Dermis microvascular lymphatic vessel endothelial cell (primary cell): Measurements from ENCODE around the gene NSUN2. TPM values are rescaled to one million over a fixed set of nuclear protein-coding genes. Genes with fewer than 3 reads are reported as not detected.
A peak's percentile ranks its signal among the peaks of the same experiment; 100 is the strongest.
"Not testable (repeated sequence)": the region's sequence is repeated elsewhere in the genome, so short reads cannot be mapped to it uniquely, and the experiment has no call there.

ENCODE experiments used
- DNase-seq, 2 donors: peaks; one replicate each; pipeline versions ENCODE4 v3.0.0 to v3.0.0-alpha.2; 2010; ENCODE audit warnings: low read depth in 2 of 2
- total RNA-seq: library from RNA; depleted of rRNA; stranded (reverse); fragments of >200 nt; gene quantifications from 2 replicates; pipeline ENCODE4 v1.2.1, GENCODE V29; 2014

Gene NSUN2
- total RNA-seq, 1 donor from 2014 or later, result 50.3 TPM

DNA sequence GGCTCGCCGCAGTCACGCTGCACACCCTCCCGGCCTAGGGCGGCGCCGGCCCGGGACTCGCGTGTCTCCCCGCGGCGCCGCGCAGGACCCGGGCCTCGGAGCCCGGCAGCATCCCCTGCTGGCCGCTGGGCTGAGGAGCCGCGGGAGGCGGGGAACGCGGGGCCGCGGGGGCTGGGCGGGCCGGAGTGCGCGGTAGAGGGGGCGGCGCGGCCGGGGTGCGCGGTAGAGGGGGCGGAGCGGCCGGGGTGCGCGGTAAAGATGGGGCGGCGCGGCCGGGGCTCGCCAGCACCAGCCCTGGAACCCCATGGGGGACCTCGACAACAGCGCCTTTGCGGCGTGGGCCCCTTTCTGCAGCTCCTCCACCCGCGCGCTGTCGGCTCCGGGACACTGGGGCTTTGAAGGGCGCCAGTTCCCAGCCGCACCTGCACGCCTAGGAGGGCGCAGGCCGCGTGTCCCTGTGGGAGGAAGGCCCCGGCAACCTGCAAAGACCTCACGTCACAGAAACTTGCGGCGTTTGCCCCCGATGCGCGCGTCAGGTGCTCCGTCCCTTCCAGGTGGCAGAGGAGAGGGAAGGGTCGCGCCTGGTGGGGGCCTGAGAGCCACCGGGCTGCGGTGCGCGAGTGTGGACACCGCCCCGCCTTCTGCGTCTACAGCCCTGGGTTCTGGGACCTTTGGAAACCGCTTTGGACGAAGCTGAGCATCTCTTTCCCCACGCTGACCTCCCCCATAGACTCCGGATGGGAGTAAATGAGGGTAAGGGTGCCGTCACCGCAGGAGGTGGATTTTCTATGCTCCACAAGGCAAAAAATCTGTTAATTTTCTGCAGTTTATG lies 49.6 kb downstream of the NSUN2 start:
- DNase-seq, result peak in 1 of 2 donors; percentile 39

DNA sequence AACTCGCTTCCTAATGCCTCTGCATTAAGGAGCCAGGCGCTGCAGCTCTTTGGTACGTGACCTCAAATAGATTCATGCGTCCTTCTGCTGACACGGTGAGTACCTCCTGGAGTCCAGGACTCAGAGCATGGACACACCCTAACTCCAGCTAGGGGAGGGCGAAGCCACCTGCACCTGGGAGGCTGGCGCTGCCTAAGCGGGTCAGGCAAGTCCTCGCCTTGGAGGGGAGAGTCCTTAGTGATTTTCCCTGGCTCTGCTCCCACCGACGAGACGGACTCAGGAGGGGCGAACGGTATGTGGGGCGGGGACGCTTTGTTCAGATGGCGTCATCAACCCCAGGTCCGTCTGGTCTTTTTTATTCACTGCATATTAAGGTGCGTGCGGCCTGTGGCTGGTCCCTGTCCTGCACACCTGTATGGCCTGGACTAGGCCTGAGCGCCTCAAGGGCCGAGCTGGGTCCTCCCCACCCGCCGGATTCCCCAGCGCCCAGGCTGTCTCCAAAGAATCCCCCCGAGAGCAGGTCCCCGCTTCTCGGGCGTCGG lies 50.3 kb downstream of the NSUN2 start:
- no peak for DNase-seq

DNA sequence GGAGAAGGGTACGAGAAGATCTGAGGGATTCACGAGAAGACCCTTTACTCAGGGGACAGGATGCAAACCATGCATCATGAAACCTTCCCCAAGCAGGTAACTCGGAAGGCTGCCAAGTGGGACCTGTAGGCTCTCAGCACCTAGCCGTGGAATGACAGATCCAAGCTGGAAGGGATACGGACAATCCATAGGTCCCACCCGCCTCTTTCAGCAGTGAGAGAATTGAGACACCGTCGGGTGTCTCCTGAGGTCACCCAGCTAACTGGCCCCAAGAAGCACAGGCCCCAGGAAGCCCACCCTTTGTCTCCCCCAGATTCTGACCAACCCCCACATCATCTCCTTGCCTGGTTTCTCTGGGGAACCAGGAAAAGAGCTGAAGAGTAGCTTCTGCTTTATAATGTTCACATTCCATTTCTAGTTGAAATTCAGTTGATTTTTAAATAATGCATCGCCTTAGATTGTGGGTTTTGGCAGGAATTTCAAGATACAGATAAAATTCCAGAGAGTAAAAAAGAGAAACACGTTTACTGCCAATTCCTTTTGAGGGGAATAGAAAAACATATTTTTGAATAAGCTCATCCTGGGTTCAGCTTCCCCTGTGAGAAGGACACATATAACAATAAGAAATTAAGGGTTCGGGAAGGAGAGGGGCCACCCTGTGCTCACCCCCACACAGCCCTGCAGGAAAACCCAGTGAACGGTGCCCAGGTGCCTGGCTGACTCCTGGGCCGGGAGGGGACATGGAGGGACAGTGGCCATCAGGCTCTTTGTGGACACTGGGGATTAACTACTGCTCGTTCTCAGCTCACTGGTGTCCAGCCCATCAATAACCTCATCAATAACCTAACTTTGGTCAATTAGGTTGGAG lies 51.1 kb downstream of the NSUN2 start:
- DNase-seq, result no peak

DNA sequence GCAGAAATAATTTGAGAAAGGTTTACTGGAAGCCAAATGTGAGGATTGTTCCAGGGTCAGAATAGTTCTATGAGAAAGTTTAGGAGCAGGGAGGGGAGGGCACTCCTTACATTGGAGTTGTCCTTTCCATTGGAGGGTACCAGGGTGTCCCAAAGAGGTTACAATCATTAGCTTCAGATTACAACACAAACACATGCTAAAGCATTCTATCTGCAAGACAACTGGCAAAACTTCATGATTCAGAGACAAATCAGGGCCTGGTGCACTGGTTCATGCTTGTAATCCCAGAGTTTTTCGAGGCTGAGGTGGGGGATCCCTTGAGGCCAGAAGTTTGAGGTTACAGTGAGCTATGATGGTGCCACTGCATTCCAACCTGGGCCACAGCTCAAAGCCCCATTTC lies 51.8 kb downstream of the NSUN2 start:
- no peak for DNase-seq

DNA sequence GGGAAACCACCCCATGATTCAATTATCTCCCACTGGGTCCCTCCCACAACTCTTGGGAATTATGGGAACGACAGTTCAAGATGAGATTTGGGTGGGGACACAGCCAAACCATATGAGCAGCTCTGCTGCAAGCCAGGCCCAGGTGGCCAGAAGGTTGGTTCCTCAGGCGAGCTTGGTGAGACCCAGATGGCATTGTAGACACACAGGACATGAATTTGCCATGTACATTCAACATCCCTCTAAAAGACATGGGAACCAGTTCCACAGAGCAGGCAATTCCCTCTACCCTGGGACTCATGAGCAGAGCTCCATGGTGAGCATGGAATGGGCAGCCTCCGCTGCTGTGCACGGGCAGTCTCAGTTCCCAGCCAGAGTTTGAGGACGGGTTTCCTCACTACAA lies 53.3 kb downstream of the NSUN2 start:
- no peak for DNase-seq

DNA sequence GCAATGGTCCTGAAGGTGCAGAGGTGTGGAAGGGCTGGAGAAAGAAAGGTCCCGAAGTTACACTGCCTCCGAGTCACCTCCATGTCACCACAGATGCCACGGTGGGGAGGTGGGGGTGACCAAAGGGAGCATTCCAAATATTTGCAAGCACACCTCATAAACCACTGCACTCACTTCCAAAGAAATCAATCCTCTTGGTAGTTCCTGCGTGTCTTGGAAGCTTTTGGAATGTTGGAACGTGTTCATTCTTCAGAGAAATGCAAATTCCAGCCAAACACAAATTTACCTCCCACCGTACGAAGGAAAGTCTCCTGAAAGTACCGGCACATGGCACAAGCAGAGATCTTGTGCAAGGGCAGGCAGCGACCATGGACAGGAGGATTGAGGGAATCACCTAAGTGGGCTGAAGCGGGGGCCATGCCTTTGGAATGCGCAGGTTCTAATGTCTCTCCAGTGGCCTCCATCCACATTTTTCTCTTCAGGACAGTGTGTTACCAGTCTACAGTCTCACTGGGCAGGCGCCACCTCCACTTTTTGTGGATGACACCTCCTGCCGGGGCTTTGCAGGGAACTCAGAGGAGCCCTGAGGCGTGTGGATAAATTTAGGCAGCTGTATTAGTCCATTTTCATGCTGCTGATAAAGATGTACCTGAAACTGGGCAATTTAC lies 54.0 kb downstream of the NSUN2 start:
- no peak for DNase-seq

DNA sequence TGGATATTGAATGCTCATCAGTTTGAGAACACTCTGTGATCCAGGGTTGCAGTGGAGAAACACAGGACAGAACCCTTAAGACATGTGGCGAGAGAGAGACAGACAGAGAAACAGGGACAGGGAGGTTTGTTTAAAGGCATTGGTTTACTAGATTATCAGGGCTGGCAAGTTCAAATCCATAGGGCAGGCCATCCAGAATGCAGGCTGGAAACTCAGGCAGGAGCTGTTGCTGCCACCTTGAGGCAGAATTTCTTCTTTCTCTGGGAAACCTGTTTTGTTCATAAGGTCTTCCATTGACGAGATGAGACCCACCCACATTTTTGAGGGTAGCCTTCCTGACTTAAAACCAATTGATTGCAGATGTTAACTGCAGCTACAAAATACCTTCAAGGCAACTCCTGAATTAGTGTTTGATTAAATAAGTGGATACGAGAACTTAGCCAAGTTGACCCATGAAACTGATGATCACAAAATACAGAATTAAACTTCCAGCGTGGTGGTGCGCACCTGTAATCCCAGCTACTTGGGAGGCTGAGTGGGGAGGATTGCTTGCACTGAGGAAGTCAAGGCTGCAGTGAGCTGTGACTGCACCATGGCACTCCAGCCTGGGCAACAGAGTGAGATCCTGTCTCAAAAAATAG lies 55.9 kb downstream of the NSUN2 start:
- DNase-seq, result peak; percentile 36 to 69

DNA sequence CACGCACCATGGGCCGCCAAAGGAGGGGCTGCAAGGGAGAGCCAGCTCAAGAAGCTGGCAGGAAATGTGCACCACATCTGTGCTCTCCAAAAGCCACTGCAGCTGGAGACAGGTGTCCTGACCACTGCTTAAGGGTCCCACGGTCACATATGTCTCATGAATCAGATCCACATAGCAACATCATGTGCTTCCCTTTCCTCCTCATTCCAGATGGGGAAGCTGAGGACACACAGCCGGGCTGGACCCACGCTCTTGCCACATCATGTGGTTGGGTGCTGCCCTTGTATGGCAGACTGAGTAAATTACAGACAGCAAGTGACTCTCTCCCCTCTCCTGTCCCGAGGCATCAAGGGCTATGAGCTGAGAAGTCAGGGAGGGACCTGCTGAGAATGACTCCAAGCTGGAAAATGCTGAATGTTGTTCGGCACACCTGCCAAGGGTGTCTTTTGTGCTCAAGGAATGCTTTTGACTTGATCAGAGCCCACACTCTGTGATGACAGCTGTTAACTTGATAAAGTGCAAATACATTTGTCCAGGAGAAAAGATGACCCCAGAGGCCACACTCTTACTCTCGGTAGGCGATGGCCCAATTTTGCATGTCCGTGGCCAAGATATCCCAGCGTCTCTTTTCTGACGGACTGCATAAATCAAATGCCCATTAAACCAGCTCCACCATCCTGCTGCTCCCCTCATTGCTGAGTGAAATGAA lies 58.2 kb downstream of the NSUN2 start:
- no peak for DNase-seq

DNA sequence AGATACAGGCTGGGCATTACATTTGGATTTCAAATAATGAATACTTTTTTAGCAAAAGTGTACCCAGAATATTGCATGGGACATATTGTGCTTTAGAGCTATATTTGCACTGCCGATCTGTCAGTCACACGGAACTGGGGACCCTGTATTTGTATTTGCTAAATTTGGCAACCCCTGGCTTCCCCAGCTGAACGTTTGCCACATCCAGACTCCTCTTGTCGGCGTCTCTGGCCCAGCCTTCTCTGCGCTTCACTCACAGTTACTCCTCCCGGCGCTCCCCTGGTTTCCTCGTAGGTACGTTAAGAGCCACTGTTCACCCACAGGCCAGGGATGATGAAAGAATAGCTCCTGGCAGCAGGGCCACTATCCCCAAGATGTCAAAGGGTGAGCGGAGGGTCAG lies 58.7 kb downstream of the NSUN2 start:
- DNase-seq, result no peak

DNA sequence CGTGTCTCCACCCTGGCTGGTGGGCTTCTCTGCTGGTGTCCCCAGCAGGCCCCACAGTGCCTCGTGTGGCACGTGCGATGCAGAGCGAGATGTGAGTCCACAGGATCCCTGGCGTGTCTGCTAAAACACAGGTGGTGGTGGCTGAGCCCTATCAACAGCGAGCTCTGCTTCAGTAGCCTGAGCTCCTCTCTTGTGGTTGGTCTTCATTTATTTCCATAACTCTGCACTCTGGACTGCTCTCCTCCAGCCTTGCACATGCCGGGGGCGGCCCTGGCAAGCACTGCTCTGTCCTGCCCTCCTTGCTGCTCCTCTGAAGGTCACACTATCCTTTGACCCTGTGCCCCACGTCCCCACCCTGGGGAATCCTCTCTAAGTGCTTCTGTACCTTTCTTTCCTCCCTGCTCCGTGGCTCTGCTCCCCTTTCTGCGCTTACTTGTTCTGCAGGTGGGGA lies 59.2 kb downstream of the NSUN2 start:
- no peak for DNase-seq

DNA sequence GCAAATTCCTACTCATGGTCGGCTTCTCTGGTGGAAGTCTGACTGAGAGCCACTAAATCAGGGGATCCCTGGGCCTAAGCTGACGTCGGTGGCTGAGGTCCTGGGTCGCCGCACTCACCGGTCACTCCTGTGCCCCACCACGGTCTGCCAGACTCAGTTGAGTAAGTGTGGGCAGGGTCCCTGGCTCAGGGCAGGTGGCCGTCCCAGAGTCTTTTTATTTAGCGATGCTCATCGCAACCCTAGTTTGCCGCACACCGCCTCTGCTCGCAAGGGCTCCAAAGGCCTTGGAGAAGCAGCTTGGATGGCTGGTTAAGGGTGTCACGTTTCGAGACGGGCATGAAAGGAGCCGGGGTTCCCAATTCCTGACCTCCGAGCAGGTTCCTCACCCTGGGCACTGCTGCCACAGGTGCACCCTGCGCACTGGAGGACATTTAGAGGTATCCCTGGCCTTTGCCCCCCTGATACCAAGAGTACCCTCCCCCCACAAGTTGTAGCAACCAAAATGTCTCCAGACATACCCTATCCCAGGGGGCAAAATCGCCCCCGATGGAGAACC lies 59.9 kb downstream of the NSUN2 start:
- DNase-seq, result no peak

DNA sequence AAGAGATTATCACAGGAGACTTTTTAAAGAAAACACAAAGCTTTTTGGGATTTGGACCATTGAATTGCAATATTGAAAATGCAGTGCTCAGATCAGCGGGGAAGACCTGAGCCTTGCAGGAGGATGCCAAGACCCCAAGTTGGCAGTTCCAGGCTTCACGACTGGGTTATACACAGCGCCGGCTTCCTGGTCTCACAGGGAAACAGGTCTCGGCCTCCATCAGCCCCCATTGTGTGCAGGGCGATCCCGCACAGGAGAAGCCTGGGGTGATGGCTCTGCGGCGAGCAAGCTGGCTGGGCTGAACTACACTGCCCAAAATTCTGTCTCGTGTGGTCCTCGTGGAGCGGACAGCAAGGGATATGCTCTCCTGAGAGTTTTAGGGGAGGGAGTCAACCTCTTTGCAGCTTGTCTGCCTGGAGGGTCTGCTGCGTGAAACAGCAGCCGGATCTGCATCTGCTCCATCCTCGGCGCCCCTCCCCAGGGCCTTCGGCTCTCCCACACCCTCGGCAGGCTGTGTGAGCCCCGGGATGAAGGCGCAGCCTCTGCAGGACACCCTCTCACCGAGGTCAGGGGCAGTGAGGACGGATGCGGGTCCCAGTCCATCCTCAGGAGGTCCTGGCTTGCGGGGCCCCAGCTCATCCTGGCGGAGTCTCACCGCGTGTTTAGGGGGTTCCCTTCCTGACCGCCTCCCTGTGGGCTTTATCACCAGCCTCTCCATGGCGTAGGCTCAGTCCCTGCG lies 60.6 kb downstream of the NSUN2 start:
- DNase-seq, result no peak

DNA sequence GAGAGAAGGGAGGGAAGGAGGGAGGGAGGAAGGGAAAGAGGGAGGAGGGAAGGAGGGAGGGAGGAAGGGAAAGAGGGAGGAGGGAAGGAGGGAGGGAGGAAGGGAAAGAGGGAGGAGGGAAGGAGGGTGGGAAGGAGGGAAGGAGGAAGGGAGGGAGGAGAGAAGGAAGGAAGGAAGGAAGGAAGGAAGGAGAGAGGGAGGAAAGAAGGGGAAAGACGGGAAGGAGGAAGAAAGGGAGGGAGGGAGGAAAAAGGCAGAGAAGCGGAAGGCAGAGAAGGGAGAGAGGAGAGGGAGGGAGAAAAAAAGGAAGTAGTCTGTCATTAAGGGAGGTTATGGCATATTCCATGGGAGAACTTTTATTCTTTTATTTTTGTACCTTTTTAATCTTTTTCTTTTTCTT lies 61.2 kb downstream of the NSUN2 start:
- not testable (repeated sequence) for DNase-seq

DNA sequence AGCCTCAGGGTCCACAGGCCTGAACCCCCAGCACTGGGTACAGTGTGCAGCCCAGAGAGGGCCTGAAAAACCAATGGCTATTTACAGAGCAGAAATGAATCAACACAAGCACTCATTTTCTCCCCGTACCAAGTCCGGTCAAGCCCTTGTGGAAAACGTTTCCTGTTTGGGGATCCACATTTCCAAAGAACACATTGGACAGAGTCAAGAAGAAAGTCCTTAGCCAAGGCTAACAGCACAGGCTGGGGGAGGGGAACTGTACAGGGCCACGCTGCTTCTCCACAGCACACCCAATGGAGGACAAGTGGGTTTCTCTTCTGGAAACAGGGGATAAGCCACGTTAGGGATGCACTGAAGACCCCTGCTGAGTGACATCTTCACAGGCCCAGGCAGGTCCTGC lies 62.3 kb downstream of the NSUN2 start:
- DNase-seq, result no peak

DNA sequence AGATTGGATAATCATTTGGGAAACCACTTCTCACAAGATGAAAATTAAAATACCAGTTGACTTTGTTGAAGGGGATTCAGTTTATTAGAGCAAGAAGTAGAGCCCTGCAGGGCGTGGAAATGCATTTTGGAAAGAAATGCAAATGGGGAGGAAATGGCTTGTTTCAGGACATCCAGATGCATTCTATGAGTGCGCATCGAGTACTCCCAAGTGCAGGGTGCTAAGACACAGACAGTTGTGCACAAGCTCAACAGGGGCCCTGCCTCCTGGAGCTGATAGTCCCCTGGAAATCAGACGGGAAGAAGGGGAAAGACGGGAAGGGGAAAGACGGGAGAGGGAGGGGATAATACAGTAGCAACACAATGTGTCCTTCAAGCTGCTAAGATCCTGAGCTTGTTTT lies 64.0 kb downstream of the NSUN2 start:
- DNase-seq, result no peak

DNA sequence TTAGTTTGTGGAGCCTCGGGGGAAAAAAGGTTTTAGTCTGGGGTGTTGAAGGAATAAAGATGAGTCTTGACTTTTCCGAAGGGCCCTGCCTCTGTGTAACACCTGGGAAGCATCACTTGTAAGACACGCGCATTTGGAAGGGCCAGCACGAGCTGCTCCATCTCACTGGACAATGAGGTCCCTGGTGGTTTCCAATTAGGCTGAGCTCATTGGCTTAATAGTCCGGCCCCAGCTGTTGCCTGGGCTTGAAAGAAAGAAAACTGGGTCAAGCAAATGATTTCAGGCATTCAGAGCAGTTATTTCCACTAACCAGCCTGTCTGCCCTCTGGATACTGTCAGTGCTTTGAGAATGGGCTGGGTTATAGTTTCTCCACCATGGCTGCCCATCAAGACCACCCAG lies 64.5 kb downstream of the NSUN2 start:
- DNase-seq, result no peak

DNA sequence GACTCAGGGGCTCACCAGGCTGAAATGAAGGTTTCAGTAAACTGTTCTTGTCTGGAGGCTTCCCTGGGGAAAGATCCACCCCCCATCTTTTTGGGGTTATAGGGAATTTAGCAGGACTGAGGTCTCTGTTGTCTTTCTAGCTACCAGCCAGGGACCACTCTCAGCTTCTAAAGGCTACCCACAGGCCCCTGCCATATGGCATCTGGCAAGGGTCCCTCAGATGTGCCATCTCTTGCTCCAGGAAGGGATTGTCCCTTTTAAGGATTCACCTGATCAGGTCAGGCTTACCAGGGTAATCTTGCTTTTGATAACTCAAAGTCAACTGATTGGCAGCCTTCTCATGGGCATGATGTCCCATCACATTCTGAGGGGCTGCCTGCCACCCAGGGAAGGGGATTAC lies 65.0 kb downstream of the NSUN2 start:
- DNase-seq, result no peak

DNA sequence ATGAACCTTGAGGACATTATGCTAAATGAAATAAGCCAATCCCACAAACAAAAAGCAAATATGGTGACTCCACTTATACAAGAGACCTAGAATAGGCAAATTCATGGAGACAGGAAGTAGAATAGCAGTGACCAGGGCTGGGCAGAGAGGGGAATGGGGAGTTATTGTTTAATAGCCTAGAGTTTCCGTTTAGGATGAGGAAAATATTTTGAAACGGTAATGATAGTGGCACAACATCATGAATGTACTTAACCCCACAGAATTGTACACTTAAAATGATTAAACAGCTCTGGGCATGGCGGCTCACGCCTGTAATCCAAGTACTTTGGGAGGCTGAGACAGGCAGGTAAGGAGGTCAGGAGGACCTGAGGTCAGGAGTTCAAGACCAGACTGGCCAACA lies 65.8 kb downstream of the NSUN2 start:
- DNase-seq, result peak in 1 of 2 donors; percentile 22

DNA sequence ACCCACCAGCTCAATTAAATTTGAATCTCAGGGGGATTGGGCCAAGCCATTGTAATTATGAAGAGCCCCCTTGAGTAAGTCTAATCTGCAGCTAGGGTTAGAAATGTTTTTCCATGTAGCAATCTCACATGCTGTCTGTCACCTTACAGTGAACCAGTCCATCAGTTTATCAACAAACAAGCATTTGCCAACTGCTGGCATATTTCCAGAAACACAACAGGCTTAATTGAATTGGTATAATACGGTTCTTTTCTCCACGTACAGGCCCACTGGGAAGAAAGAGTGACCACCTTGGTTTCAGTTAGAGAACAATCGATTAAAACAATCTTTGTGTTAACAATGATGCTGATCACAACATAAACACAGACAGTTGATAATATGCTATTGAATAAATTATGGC lies 67.4 kb downstream of the NSUN2 start:
- DNase-seq, result no peak
